ENCODE results near the gene CTNND1. TPM values are rescaled to one million over a fixed set of nuclear protein-coding genes. Genes with fewer than 3 reads are reported as not detected.

The CTNND1 gene
- total and polyA plus RNA-seq, 7 donors = 66.0 to 132 (median 97.7) TPM

- Histone ChIP-seq H3K27ac (peak overlapping the region; percentile 87 to 94 (median 90)), H3K27me3 (no peaks in the 10 kb centered on the region), H3K4me1 (peaks cover 0 to 37% (median 36%) of the 10 kb centered on the region in 4 donors), H3K9me3 (no peaks in the 10 kb centered on the region), H3K36me3 (no peaks in the 10 kb centered on the region), H3K4me3 (peak overlapping the region; percentile 58 to 63 (median 60))
- DNase-seq = no peak
- intact Hi-C loops (cut with DNase I) = loop anchor here (2.0 to 5.0 kb wide), 4 partner anchors 16 to 95 kb away; partner anchors contain the start of genes MED19, TMX2 and ZDHHC5
- 4 to 10% methylated on average over 9 of the region's 9 CpGs for WGBS, 2 donors
- TF ChIP-seq POLR2A (IDR thresholded peaks at IDR 0.05) (no peak), POLR2AphosphoS5 (IDR thresholded peaks at IDR 0.05) (no peak), CTCF (IDR thresholded peaks at IDR 0.05) (no peak), EP300 (IDR thresholded peaks at IDR 0.05) (no peak)
Observed at GRCh38 chr11:57762235-57762861, 746 bp downstream of the CTNND1 start.

GRCh38 chr11:57763568-57763967, 2.0 kb downstream of the CTNND1 start:
- H3K27ac ChIP-seq = peak overlapping the region; percentile 87 to 94 (median 90)
- no peaks in the 10 kb centered on the region for H3K36me3 ChIP-seq
- no peaks in the 10 kb centered on the region for H3K27me3 ChIP-seq
- WGBS, 2 donors = 4 to 24% methylated on average over 1 of the region's 1 CpG
- no peaks in the 10 kb centered on the region for H3K9me3 ChIP-seq
- DNase-seq = no peak
- peak; percentile 21 to 49 (median 46) for TF ChIP-seq CTCF (IDR thresholded peaks at IDR 0.05)
- no peak for TF ChIP-seq EP300 (IDR thresholded peaks at IDR 0.05)
- H3K4me3 ChIP-seq = peak overlapping the region; percentile 58 to 63 (median 60)
- intact Hi-C loops (cut with DNase I) = loop anchor here (1.0 to 5.0 kb wide), 5 partner anchors 15 to 96 kb away; partner anchors contain the start of genes MED19, TMX2 and ZDHHC5
- peaks cover 0 to 46% (median 42%) of the 10 kb centered on the region in 4 donors for H3K4me1 ChIP-seq

- Histone ChIP-seq H3K4me3 (peak overlapping the region; percentile 58 to 63 (median 60)), H3K27ac (peak overlapping the region; percentile 87 to 94 (median 90)), H3K9me3 (no peaks in the 10 kb centered on the region), H3K36me3 (no peaks in the 10 kb centered on the region), H3K4me1 (peaks cover 0 to 51% (median 45%) of the 10 kb centered on the region in 4 donors), H3K27me3 (no peaks in the 10 kb centered on the region)
- DNase-seq = no peak
- intact Hi-C loops (cut with DNase I) = loop anchor here (5.0 kb wide), 2 partner anchors 52 to 97 kb away; partner anchors contain the start of genes MED19, TMX2 and ZDHHC5
- WGBS, 2 donors = 12 to 42% methylated on average over 4 of the region's 4 CpGs
- no peak for TF ChIP-seq EP300 (IDR thresholded peaks at IDR 0.05)
- TF ChIP-seq CTCF (IDR thresholded peaks at IDR 0.05) = no peak
- TF ChIP-seq POLR2AphosphoS5 (IDR thresholded peaks at IDR 0.05) = no peak
- TF ChIP-seq POLR2A (IDR thresholded peaks at IDR 0.05) = no peak
Observed at GRCh38 chr11:57764021-57764420, 2.4 kb downstream of the CTNND1 start.

GRCh38 chr11:57764566-57764965, 3.0 kb downstream of the CTNND1 start:
- Histone ChIP-seq H3K4me3 (peak overlapping the region; percentile 58 to 63 (median 60)), H3K9me3 (no peaks in the 10 kb centered on the region), H3K27me3 (no peaks in the 10 kb centered on the region), H3K36me3 (no peaks in the 10 kb centered on the region), H3K4me1 (peaks cover 0 to 56% (median 50%) of the 10 kb centered on the region in 4 donors), H3K27ac (peak overlapping the region; percentile 87 to 94 (median 90))
- intact Hi-C loops (cut with DNase I) = loop anchor here (5.0 kb wide), 2 partner anchors 52 to 97 kb away; partner anchors contain the start of genes MED19, TMX2 and ZDHHC5
- TF ChIP-seq POLR2A (IDR thresholded peaks at IDR 0.05) = no peak
- TF ChIP-seq EP300 (IDR thresholded peaks at IDR 0.05) = no peak
- no peak for TF ChIP-seq CTCF (IDR thresholded peaks at IDR 0.05)
- no peak for TF ChIP-seq POLR2AphosphoS5 (IDR thresholded peaks at IDR 0.05)
- DNase-seq = no peak
- WGBS, 2 donors = 7 to 45% methylated on average over 2 of the region's 2 CpGs

Data from sigmoid colon (tissue), 7 donors.